Gastroesophageal sphincter (tissue), 3 donors: ENCODE results near the gene RPS14.

Experiments used
- EP300 ChIP-seq: sonication (generic); formaldehyde crosslinking; IDR thresholded peaks from one replicate; pipeline ENCODE4 v1.6.1; 2017; ENCODE audit warnings: antibody characterized with exemption, mild to moderate bottlenecking
- TF ChIP-seq, protein P1 (sequence below), 4 experiments: fragments of 200-600 bp in 2 of 4; fragments of 450-650 bp in 2 of 4; sonication (generic) in 1 of 4; IDR thresholded peaks; one replicate each; pipeline ENCODE4 v1.5.1; 2017 to 2019; ENCODE audit warnings: antibody characterized with exemption in 4 of 4, mild to moderate bottlenecking in 2 of 4, moderate library complexity in 2 of 4

- TF ChIP-seq, protein P1, sequence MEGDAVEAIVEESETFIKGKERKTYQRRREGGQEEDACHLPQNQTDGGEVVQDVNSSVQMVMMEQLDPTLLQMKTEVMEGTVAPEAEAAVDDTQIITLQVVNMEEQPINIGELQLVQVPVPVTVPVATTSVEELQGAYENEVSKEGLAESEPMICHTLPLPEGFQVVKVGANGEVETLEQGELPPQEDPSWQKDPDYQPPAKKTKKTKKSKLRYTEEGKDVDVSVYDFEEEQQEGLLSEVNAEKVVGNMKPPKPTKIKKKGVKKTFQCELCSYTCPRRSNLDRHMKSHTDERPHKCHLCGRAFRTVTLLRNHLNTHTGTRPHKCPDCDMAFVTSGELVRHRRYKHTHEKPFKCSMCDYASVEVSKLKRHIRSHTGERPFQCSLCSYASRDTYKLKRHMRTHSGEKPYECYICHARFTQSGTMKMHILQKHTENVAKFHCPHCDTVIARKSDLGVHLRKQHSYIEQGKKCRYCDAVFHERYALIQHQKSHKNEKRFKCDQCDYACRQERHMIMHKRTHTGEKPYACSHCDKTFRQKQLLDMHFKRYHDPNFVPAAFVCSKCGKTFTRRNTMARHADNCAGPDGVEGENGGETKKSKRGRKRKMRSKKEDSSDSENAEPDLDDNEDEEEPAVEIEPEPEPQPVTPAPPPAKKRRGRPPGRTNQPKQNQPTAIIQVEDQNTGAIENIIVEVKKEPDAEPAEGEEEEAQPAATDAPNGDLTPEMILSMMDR (IDR thresholded peaks at IDR 0.05): no peak
- no peak for TF ChIP-seq EP300
Measured at GRCh38 chr5:150440948-150441812, 8.4 kb downstream of the RPS14 start.
